Dendritic cell treated with granulocyte-macrophage colony-stimulating factor and Interleukin-4, amounts not matched to agents 40 ng/mL and 50 ng/mL, for 4 days (primary cell): ENCODE results near the gene RAD51B.
"Not testable (repeated sequence)": the region's sequence is repeated elsewhere in the genome, so short reads cannot be mapped to it uniquely, and the experiment has no call there.

ENCODE experiments used
- H3K27ac Mint-ChIP-seq: one replicate; pipeline ENCODE4 v1.8.0; 2022; ENCODE audit warnings: mild to moderate bottlenecking, mixed read lengths
- H3K27me3 Mint-ChIP-seq: one replicate; pipeline ENCODE4 v1.8.0; 2022; ENCODE audit warnings: mild to moderate bottlenecking, mixed read lengths
- H3K36me3 Mint-ChIP-seq: one replicate; pipeline ENCODE4 v1.8.0; 2022; ENCODE audit warnings: low read depth, mixed read lengths
- H3K4me1 Mint-ChIP-seq: one replicate; pipeline ENCODE4 v1.8.0; 2022; ENCODE audit warnings: low read depth, mixed read lengths
- H3K4me3 Mint-ChIP-seq: one replicate; pipeline ENCODE4 v1.8.0; 2022; ENCODE audit warnings: mild to moderate bottlenecking, moderate library complexity, mixed read lengths
- H3K9me3 Mint-ChIP-seq: one replicate; pipeline ENCODE4 v1.8.0; 2022; ENCODE audit warnings: mixed read lengths
- intact Hi-C: fragments of 100-400 bp; cut with micrococcal nuclease; formaldehyde crosslinking; loops from one replicate; pipeline ENCODE4 v1.15.0; 2022

Gene RAD51B

DNA sequence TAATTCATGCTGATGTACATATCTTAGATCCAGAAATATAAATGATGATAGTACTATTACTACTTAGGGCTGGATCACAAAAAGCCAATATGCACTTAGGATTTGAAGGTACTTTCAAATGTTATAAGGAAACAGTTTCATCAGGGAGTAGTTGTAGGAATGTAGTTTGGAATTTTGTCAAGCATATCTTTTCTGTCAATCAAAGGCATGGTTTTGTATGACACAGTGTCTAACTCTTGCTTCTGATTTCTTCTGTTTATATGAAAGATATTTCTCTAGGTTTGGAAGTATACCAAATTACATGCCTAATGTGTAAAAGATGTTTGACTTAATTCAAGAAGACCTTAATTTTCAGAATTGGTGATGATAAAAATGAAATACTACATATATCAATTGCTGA is 135.7 kb downstream of the RAD51B start:
- Mint-ChIP-seq H3K9me3 (no peaks in the 10 kb centered on the region), H3K4me1 (no peaks in the 10 kb centered on the region), H3K27me3 (no peaks in the 10 kb centered on the region), H3K27ac (no peak overlapping the region), H3K4me3 (no peak overlapping the region), H3K36me3 (no peaks in the 10 kb centered on the region)
- intact Hi-C loops, result no loop called here

DNA sequence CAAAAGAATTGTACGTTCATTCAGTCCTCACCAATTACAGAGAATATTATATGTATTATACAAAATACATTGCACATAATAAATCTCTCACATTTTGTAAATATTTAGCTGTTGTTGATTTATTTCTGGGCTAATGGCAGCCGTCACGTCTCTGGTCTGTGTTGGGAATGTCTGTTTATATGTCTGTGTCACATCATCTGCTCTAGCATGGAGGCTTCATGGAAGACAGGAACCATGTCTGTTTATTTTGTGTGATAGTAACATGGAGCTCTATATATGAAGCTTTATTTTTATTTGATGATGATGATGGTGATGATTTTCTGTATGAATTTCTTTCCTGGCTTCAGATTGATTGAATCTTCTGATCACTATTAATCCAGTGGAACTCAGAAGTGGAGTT is 138.4 kb downstream of the RAD51B start:
- H3K36me3 Mint-ChIP-seq, result no peaks in the 10 kb centered on the region
- H3K9me3 Mint-ChIP-seq, result no peaks in the 10 kb centered on the region
- intact Hi-C loops, result no loop called here

DNA sequence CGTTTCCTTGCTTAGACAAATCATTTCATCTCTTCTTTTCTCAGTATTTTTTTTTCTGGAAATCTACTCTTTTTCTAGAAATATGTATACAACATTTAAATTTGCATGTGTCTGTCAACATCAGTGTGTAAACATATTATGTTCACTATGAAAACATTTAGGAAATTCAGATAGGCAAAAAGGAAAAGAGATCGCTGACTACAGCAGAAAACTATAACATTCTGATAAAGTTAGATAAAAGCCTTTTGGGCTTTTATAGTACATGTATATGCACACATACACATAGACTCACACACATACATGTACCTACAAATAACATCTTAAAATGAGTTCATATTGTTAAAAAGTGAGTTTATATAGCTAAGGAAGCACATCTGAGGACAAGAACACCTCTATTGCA is 142.1 kb downstream of the RAD51B start:
- peak overlapping the region; percentile 35 for H3K27ac Mint-ChIP-seq
- no peaks in the 10 kb centered on the region for H3K9me3 Mint-ChIP-seq
- no peaks in the 10 kb centered on the region for H3K27me3 Mint-ChIP-seq
- peaks cover 43% of the 10 kb centered on the region for H3K4me1 Mint-ChIP-seq
- intact Hi-C loops, result no loop called here
- no peak overlapping the region for H3K4me3 Mint-ChIP-seq
- H3K36me3 Mint-ChIP-seq, result no peaks in the 10 kb centered on the region

More for the DNA sequence above, 138.4 kb downstream of the RAD51B start:
- H3K27ac Mint-ChIP-seq, result no peak overlapping the region
- H3K4me1 Mint-ChIP-seq, result peaks cover 16% of the 10 kb centered on the region
- no peaks in the 10 kb centered on the region for H3K27me3 Mint-ChIP-seq
- H3K4me3 Mint-ChIP-seq, result no peak overlapping the region

DNA sequence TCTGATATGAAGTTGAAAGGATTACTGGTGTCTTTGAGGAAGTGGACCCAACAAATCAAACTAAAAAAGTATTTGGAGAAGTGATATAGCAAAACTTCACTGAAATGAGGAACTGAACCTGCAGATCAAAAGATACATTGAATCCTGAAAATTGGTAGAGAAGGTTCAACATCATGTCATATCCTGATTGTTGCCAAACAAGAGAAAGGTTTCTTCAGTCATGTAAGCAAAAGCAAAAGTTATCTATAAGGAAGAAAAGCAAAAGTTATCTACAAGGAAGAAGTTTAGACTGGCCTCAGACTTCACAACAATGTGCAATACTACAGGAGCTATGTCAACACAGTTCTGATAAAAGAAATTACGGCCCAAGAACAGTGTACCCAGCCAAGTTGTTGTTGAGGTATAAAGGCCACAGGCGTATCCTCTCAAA is 142.7 kb downstream of the RAD51B start:
- Mint-ChIP-seq H3K36me3 (peaks cover 5% of the 10 kb centered on the region), H3K4me1 (peaks cover 47% of the 10 kb centered on the region), H3K4me3 (no peak overlapping the region), H3K27ac (peak overlapping the region; percentile 35), H3K9me3 (peaks cover 5% of the 10 kb centered on the region), H3K27me3 (no peaks in the 10 kb centered on the region)
- intact Hi-C loops, result no loop called here

DNA sequence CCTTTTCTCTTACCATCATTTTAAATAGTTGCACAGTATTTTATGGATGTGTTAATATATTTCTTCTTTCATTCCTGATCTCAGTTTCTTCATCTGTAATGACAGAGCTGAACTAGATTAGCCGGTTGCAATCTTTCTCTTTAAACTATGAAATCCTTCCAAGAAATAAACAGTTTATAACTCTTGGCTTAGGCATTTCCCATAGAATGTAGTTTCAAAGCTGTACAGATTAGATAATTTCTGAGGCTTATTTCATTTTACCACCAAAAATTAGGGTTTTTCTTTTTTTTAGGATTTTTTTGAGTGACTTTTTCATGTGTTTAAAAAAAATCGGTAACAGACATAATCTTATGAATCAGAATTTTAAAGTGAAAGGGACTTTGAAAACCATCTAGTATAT is 144.0 kb downstream of the RAD51B start:
- peaks cover 47% of the 10 kb centered on the region for H3K4me1 Mint-ChIP-seq
- no peaks in the 10 kb centered on the region for H3K27me3 Mint-ChIP-seq
- H3K9me3 Mint-ChIP-seq, result peaks cover 13% of the 10 kb centered on the region
- intact Hi-C loops, result no loop called here
- no peak overlapping the region for H3K27ac Mint-ChIP-seq
- no peak overlapping the region for H3K4me3 Mint-ChIP-seq
- peaks cover 10% of the 10 kb centered on the region for H3K36me3 Mint-ChIP-seq

DNA sequence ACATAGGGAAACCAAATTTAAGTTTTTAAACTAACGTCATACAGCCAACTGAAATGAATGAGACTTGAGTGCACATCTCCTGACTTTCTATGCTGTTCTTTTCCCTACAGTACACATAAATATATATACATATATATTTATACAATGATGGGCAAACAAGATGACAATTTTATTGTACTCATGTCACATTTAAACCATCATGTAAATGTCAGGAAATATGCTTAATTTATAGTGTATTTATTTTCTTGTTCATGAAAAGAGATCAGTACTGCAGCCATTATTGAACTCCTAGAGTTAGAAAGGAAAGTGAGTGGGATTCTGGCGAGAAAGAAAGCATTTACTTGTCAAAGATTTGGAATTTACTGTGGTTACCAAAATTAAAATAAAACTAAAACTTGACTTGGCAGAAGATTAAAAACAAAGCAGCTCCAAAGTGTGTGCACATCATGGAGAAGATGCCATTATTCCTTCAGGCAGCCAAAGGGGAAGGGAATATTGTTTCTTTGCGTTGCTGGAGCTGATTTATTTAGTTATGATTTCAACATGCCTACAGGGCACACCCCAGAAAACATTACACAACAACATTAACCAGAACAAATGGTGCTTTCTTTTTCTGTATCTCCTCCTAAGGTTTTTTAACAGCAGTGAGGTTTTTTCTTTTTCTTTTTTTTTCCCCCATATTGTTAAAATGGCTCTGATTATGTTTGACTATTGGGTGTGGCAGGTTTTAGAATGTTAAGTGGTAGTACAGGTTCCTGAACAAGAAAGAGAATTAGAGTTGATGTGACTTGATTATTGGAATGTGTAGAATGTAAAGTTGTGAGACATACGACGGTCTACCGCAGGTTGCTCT is 144.6 kb downstream of the RAD51B start:
- Mint-ChIP-seq H3K27ac (no peak overlapping the region), H3K4me1 (peaks cover 47% of the 10 kb centered on the region), H3K27me3 (no peaks in the 10 kb centered on the region), H3K4me3 (no peak overlapping the region), H3K36me3 (peaks cover 15% of the 10 kb centered on the region), H3K9me3 (peaks cover 19% of the 10 kb centered on the region)
- intact Hi-C loops, result no loop called here

DNA sequence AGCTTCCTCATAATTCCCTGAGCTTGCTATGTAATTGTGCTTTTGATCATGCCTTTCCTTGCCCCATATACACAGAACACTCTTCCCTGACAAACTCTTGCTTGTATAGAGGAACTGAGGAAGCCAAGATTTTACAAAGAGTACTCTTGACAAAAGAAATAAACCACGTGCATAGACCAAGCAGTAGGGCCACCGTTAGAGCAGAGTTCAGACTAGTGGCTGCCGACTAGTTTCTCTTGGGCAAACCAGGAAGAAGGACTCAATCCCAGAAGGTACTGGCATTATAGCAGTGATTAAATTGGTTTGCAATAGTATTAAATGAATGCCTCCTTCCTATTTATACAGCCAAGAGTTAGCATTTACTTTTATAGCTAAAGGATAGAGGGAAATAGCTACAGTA is 146.1 kb downstream of the RAD51B start:
- Mint-ChIP-seq H3K4me1 (peaks cover 47% of the 10 kb centered on the region), H3K27me3 (no peaks in the 10 kb centered on the region), H3K9me3 (peaks cover 20% of the 10 kb centered on the region), H3K36me3 (peaks cover 15% of the 10 kb centered on the region), H3K4me3 (no peak overlapping the region), H3K27ac (peak overlapping the region; percentile 2)
- intact Hi-C loops, result no loop called here

DNA sequence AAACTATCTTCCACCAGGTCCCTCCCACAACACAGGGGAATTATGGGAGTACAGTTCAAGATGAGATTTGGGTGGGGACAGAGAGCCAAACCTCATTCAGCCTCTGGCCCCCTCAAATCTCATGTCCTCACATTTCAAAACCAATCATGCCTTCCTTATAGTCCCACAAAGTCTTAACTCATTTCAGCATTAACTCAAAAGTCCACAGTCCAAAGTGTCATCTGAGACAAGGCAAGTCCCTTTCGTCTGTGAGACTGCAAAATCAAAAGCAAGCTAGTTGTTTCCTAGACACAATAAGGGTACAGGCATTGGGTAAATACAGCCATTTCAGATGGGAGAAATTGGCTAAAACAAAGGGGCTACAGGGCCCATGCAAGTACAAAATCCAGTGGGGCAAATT is 147.6 kb downstream of the RAD51B start:
- peaks cover 15% of the 10 kb centered on the region for H3K36me3 Mint-ChIP-seq
- no peaks in the 10 kb centered on the region for H3K27me3 Mint-ChIP-seq
- H3K4me3 Mint-ChIP-seq, result no peak overlapping the region
- H3K27ac Mint-ChIP-seq, result no peak overlapping the region
- H3K4me1 Mint-ChIP-seq, result peaks cover 35% of the 10 kb centered on the region
- H3K9me3 Mint-ChIP-seq, result peaks cover 20% of the 10 kb centered on the region
- intact Hi-C loops, result no loop called here

DNA sequence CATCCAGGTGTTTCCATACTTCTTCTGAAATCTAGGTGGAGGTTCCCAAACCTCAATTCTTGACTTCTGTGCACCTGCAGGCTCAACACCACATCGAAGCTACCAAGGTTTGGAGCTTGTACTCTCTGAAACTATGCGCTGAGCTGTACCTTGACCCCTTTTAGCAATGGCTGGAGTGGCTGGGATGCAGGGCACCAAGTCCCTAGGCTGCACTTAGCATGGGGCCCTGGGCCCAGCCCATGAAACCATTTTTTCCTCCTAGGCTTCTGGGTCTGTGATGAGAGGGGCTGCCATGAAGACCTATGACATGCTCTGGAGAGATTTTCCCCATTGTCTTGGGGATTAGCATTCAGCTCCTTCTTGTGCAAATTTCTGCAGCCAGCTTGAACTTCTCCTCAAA is 148.4 kb downstream of the RAD51B start:
- intact Hi-C loops, H3K27me3 Mint-ChIP-seq, H3K4me3 Mint-ChIP-seq, H3K27ac Mint-ChIP-seq: not testable (repeated sequence)
- peaks cover 20% of the 10 kb centered on the region for H3K9me3 Mint-ChIP-seq
- H3K4me1 Mint-ChIP-seq, result peaks cover 31% of the 10 kb centered on the region
- peaks cover 15% of the 10 kb centered on the region for H3K36me3 Mint-ChIP-seq

DNA sequence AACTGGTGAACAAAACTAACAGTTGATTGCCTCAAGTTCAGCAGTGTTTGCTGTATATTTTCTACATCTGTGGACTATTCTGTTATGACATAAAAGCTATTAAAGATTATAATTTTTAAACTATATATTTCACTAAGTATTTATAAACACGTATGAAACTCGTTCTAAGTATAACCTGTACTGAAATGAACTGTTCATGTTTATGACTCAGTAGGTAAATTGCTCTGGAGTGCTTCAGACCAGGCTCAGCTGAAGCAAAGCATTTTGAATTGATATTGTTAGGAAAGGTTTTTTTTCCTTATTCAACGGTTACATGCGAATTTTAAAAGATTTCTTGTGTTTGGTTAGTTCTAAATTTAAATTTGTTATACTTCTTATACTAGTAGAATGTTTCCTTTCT is 151.3 kb downstream of the RAD51B start:
- intact Hi-C loops, result no loop called here
- H3K4me3 Mint-ChIP-seq, result no peak overlapping the region
- no peak overlapping the region for H3K27ac Mint-ChIP-seq
- peaks cover 11% of the 10 kb centered on the region for H3K4me1 Mint-ChIP-seq
- H3K27me3 Mint-ChIP-seq, result no peaks in the 10 kb centered on the region
- peaks cover 15% of the 10 kb centered on the region for H3K36me3 Mint-ChIP-seq
- peaks cover 20% of the 10 kb centered on the region for H3K9me3 Mint-ChIP-seq

DNA sequence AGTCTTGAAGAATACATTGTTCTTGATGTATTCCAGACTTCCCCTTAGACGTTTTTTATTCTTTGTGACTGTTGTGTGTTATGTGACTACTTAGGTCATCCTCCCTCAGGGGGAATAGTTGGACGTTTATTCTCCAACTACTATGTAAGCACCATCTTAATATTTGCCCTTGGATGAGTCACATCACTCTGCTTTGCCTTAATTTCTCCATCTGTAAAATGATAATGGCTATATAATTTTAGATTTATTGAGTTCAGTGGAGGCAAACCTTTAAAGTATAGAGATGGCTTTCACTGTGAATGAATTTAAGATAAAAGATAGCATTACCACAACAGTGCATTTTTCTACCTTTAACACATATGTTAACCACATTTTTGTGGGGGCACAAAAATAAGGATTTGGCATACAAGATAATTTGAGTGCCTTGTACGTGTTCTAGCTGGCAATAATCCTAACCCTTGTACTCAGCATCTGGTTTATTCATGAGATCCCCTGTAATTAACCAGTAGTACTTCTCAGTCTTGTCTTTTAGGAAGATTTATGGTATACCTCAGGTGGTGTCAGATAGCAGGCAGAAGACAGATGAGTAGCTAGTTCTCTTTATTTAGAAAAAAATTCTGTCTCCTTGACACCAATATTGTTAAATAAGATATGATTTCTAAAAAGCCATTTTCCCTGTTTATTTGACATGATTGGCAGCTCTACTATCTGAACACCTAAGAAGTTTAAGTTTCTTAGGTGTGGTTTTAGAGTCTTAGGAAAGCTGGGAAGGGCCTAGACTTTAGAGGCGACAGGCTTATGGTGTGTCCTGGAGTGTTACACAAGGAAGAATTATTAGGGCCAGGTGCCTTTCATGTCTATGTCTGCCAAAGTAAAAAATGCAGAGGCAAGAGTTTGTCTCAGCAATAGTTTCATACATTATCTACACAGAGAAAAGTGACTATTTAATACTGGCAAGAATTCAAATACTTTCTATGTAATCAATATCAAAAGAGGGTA is 152.3 kb downstream of the RAD51B start:
- H3K36me3 Mint-ChIP-seq, result peaks cover 13% of the 10 kb centered on the region
- H3K27ac Mint-ChIP-seq, result no peak overlapping the region
- H3K4me1 Mint-ChIP-seq, result peaks cover 2% of the 10 kb centered on the region
- peaks cover 18% of the 10 kb centered on the region for H3K9me3 Mint-ChIP-seq
- H3K27me3 Mint-ChIP-seq, result no peaks in the 10 kb centered on the region
- intact Hi-C loops, result no loop called here
- no peak overlapping the region for H3K4me3 Mint-ChIP-seq

DNA sequence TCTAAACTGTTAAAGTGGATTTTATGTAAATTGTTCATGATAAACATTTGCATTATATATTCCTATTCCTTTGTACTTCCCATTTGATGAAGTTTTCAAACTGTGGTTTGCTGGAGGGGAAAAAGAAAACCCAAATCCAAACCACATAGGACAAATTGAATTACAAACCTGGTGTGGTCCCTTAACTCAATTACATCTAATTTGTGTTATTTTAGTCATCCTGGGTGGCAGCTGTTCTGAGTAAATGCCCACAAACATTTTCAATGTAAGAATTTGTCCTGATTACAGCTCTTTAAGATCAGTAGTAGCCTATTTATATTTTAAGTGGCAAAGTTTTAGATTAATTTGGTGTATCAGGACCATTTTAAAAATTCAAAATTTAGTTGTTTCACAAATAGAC is 153.9 kb downstream of the RAD51B start:
- peaks cover 8% of the 10 kb centered on the region for H3K9me3 Mint-ChIP-seq
- H3K27me3 Mint-ChIP-seq, result no peaks in the 10 kb centered on the region
- intact Hi-C loops, result no loop called here
- H3K4me3 Mint-ChIP-seq, result no peak overlapping the region
- H3K36me3 Mint-ChIP-seq, result peaks cover 6% of the 10 kb centered on the region
- no peaks in the 10 kb centered on the region for H3K4me1 Mint-ChIP-seq
- H3K27ac Mint-ChIP-seq, result no peak overlapping the region

DNA sequence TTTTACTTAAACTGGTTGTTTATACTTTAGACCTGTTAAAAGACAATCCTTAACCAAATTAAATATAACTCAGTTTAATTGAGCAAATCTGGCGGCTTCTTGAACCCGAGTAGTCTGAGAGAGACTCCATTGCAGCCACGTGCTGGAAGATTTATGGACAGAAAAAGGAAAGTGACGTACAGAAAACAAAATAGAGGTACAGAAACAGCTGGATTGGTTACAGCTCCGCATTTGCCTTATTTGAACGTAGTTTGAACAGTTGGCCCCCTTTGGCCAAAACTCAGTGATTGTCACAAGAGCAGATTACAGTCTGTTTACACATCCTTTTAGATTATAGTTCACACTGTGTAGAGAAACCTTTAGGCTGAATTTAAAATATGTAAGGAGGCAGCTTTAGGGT is 155.9 kb downstream of the RAD51B start:
- Mint-ChIP-seq H3K4me3 (no peak overlapping the region), H3K9me3 (no peaks in the 10 kb centered on the region), H3K36me3 (no peaks in the 10 kb centered on the region), H3K27ac (no peak overlapping the region), H3K27me3 (no peaks in the 10 kb centered on the region), H3K4me1 (peaks cover 5% of the 10 kb centered on the region)
- intact Hi-C loops, result no loop called here

DNA sequence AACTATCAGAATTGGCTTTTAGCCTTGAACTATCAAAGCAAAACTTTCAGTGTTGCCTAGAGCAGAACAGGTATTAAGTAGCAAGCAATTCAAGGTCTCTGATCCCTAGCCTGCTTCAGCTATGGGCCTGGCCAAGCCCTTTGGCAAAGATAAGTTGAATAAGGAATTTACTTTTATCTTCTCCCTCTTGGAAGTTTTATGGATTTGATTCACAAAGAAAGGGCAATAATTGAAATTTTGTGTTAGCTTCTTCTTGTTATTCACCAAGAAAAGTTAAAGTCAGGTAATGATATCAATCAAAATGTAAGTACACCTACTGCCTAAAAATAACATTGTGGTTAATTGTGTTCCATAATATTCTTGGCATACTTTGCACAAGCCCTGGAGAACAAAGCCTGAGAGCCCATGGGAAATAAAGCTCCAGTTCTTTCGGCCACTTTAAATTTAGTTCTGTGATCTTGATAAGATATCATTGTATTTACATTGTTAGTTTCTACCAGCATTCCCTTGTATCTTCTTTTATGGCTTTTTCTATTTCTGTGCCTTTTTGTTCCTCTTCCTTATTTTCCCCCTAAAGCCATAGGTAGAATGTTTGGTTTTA is 158.0 kb downstream of the RAD51B start:
- no peaks in the 10 kb centered on the region for H3K36me3 Mint-ChIP-seq
- no peaks in the 10 kb centered on the region for H3K27me3 Mint-ChIP-seq
- H3K27ac Mint-ChIP-seq, result no peak overlapping the region
- intact Hi-C loops, result no loop called here
- H3K4me1 Mint-ChIP-seq, result peaks cover 5% of the 10 kb centered on the region
- no peak overlapping the region for H3K4me3 Mint-ChIP-seq
- no peaks in the 10 kb centered on the region for H3K9me3 Mint-ChIP-seq
